Activated CD4-positive, CD25-positive, alpha-beta regulatory T cell treated with anti-CD3 and anti-CD28 coated beads, Interleukin-2, amount 50 U/mL, for 16 hours (primary cell): ENCODE measurements around the gene TTF2.
A peak's percentile ranks its signal among the peaks of the same experiment; 100 is the strongest.

Source experiments
- DNase-seq: peaks from one replicate; pipeline ENCODE4 v3.0.0-alpha.2; 2020; ENCODE audit warnings: low read depth, low spot score

Gene TTF2

DNA sequence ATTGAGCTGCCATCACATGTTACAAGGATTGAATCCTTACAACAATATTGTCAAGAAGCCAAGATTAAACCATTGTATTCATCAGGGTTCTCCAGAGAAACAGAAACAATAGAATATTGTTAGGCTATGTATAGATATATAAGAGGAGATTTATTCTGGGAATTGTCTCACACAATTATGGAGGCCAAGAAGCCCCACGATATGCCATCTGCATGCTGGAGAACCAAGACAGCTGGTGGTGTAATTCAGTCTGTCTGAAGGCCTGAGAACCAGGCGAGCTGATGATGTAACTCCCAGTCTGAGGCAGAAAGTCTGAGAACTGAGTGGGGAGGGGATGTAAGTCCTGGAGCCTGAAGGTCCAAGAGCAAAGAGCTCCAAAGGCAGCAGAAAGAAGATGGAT, 14.5 kb upstream of the TTF2 start:
- no peak for DNase-seq

DNA sequence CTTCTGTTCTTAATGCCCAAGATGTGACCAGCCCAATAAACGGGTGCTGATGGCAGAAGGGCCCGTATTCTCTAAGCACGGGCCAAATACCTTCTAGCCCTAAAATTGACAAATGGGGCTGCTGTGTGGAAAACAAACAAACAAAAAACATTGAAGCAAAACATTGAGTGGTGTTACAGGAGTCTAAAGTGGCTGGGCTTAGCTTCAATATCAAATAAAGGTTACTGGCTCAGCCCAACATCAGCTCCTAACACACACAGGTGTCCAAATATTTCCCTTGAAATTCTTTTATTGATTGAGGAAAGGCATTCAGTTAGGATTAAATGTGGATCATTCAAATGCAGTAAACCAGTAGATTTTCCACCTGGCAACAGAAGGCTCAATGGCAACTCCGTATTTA, 13.3 kb upstream of the TTF2 start:
- no peak for DNase-seq

DNA sequence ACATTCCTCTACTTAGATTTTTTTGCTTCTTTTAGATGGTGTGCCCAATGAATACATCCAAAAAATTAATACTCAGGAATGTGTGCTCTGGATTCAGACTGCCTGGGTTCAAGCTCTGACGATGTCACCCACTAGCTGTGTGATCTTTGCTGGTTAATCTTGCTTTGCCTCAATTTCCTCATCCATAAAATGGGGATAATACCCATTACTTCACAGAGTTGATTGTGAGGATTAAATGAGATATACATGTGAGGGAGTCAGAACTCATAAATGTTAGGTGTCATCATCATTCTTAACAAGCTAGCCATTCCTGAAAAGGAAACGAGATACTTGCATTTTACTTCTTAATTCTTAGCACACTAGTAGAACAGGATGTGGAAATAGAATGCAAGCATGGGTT, 12.9 kb upstream of the TTF2 start:
- no peak for DNase-seq

DNA sequence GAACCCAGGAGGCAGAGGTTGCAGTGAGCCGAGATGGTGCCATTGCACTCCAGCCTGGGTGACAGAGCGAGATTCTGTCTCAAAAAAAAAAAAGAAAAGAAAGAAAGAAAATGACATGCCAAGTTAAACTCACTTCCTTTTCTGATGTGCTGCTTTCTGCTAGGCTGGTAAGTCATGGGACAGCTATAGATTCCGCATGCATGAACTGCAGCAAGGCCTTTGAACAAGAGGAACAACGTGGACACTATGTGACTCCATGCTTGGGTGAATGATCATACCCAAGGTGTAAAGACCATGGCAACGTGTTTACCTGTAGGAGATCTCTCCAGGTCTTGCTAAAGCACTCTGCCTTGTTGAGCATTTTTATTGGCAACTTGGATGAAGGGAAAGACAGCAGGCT, 10.3 kb upstream of the TTF2 start:
- no peak for DNase-seq

DNA sequence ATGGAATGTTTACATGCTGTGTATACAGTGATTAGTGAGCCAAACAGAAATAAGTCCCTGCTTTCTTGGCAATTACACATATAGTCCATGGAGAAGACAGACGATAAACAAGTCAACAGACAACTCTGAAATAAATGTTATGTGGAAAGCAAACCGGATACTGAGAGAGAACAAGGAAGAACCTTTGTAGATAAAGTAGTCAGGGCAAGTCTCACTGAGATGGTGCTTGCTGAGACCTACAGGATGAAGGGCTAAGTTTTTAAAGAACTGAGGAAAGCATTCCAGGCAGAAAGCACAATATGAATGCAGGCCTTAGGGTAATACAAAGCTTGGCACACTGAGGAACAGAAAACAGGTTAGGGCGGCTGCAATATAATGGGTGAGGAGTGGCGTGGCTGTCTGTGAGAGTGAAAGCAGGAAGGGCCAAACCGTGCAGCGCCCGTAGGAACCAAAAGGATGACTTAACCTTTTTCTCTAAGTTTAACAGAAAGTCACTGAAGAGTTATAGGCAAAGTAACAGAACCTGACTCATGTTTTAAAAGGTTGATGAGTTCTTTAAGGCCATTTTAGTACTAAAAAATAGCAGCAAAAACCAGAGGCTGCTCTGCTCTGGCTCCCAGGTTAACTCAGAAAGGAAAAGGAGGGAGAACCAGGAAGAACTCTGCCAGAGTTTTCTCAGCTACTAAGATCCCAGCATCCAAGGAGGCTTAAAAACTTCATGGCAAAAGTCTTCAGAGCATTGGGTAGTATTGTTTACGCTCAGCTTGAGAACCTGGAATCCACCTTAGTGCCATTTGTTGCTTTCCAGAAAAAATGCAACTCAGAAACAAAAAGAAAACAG, 8.7 kb upstream of the TTF2 start:
- DNase-seq: no peak

DNA sequence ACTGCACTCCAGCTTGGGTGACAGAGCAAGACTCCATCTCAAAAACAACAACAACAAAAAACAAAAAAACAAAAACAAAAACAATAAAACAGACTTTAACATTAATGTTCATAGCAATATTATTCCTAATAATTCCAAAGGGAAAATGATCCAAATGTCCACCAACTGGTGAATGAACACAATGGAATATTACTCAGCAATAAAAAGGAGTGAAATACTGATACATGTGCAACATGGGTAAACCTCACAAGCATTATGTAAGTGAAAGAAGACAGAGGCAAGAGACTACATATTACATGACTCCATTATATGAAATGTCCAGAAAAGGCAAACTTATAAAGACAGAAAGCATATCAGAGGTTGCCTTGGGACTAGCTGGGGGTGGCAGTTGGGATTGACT, 6.1 kb upstream of the TTF2 start:
- DNase-seq: no peak

DNA sequence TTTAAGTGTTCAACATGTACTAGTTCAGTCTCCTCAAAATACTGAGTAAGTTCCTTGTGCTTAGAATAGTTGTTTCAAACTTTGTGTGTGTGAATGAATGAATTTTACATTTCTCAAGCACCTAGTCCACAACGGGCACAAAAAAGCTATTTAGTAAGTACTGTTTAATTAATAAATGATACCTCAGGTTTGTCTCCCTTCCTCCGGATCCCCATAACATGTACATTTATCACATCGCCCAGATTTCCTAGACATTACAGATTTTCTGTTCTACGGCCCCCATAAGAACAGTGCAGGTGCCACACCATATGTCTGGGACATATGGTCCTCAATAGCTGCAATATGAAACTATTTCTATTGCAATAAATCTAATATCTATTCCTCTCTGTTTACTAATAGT, 1.3 kb upstream of the TTF2 start:
- DNase-seq: no peak

DNA sequence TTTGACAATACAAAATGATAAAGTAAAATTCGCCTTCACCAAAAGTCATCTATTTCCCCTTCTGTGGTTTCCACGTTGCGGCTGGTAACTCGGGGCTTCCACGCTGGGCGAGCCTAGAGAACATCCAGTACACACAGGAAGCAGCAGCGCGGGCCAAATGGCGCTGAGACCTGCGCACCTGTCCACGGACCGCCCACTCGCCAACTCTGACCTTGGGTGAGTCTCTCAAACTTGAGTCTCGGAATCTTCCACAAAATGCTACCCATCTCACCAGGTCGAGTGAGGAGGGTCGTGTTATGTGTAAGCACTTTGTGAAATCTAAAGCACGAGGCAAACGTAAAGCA, 820 bp upstream of the TTF2 start:
- DNase-seq: peak; percentile 40

DNA sequence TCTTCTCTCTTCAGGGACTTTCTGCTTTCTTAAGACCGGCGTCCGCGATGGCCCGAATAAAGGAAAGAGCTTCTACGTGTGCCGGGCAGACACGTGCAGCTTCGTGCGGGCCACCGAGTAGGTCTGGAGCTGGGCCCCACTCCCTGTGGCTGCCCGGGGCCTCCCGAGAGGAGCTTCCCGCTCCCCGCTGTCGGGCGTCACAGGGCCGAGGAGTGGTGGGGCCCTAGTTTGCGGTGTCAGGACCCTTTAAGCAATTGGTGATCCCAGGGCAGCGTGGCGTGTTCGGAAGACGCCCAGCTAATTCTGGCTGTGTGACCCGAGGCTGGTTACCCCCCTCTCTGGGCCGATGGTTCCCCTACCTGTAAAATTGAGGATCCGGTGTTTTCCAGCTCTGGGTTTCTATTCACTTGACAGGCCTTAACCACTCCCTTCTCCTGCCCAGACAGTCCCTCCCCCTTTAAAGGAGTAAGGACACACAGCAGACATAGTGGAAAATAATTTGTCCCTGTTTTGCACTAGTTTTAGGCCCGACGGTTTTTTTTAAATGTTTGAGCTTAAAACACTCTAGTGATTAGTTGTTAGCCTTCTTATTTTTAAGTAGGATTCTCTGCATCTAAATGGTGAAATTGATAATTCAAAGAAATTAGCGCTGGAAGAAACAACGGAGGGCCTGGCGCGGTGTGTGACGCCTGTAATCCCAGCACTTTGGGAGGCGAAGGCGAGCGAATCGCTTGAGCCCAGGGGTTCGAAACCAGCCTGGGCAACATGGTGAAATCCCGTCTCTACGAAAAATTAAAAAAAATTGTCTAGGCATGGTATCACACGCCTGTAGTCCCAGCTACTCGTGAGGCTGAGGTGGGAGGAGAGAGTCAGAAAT, 553 bp downstream of the TTF2 start:
- no peak for DNase-seq

DNA sequence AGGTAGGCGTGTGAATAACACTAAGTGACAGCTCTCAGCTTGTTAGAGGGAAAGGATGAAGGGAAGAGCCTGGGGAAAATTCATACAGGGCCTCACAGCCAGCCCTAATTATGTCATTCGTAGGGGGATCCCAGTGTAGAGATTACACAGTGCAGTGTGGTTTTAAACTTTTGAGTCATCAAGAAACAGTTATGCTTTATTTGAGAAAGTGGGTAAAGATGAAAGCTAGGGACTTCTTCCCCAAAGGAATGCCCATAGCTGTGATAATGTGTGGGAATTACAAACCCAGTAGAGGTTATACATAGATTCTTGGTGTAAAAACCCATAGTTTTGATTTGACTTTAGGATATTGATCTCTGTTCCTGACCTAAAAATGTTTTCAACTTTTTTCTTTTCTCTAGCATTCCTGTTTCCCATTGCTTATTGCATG, 1.9 kb downstream of the TTF2 start:
- no peak for DNase-seq

DNA sequence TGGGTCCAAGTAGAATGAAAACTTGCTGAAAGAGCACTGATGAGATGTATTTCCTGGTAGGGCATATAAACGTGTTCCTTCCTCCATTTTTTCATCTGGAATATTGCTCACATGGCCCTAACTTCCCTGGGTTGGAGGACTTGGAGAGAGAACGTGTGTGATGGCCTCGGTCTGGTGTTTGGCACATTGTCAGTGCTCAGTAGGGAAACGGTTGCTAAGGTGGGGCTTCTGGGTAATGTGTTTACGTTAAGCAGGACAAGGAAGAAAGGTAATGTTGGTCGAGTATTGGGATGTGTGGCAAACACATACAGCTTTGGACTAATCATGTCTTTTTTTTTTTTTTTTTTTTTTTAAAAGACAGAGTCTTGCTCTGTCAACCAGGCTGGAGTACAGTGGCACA, 6.2 kb downstream of the TTF2 start:
- DNase-seq: no peak

DNA sequence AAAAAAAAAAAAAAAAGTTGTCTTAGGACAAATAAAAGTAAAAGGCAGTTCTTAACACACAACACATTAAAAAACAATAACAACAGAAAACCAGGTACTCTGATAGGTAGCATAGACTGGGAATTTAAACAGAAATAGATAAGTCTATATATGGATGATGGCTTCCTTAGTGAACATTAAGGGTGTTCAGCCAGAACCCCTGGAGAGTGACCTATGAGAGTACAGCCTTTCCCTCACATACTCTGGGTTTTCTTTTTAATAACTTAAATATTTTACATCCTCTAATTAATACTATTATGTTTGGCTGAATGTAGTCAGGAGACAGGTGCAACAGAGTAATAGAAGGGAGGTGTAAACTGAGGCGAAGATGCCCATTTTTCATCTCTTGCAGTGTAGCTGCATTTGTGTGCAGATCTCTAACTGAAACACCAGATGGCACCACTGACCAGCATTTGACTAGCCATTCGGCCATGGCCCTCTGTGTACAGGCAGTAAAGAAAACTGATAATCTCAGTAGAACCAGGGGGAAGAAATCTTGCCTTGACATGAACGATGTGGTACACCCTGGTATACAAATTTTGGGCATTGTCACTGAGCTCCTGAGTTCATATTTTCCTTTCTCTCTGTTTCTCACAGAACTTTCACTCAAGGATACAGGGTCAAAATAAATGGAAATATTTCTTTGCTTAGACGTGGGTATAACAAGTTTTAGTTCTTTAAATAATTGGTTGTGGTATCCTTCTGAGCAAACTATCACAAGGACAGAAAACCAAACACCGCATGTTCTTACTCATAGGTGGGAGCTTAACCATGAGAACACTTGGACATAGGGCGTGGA, 7.6 kb downstream of the TTF2 start:
- no peak for DNase-seq

DNA sequence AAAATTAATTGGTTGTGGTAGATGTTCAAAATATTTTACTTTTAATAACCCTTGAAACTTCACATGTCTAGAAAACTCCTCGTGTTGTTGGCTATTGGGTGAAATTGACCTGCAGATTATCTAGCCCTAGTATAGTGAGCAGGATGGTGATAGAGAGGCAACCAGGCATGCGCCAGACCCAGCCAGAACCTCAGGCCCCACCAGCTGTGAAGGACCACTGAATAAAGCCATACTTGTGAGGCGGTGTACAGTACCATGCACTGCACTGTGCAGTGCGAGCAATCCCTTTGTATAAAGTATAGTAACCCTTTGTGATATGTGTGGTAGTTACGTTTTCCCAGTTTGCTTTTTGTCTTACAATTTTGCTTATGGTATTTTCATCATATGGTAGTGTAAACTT, 8.5 kb downstream of the TTF2 start:
- DNase-seq: no peak

DNA sequence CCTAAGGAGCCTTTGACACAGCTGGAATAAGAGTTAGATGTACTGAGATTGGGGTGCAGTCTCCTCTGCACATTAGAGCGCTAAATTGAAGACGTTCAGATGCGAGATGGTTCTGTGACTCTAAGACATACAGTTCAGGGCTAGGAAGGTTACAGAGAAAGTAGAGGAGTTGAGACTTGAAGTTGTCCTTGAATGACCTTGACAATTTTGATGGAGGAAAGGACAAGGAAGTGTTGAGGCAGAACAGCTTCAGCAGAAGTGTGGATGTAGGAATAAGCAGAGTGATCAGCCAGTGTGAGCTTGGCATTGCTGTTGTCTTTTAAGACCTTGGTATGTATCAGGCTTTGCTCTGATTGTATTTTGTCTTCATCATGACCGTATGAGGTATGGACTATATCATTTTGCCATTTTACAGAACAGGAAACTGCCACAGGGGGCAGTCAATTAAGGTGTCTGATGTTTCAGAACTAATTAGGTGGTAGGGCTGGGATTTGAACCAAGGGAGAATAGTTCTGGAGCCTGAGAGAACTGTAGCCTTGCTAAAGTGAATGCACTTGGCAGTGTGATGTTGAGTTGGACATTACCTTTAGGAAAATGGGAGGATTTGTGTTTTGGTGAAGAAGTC, 9.2 kb downstream of the TTF2 start:
- DNase-seq: no peak

DNA sequence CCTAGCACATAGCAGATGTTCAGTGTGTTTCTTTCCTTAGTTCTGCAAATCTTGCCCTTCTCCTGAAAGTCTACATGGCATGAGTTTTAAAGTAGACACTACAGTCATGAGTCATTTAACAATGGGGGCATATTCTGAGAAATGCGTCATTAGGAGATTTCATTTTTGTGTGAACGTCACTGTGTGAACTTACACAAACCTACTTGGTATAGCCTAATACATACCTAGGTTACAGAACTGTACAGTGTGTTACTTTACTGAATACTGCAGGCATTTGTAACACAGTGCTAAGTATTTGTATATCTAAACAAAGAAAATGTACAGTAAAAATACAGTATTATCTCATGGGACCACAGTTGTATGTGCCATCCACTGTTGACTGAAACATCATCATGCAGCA, 10.0 kb downstream of the TTF2 start:
- no peak for DNase-seq

DNA sequence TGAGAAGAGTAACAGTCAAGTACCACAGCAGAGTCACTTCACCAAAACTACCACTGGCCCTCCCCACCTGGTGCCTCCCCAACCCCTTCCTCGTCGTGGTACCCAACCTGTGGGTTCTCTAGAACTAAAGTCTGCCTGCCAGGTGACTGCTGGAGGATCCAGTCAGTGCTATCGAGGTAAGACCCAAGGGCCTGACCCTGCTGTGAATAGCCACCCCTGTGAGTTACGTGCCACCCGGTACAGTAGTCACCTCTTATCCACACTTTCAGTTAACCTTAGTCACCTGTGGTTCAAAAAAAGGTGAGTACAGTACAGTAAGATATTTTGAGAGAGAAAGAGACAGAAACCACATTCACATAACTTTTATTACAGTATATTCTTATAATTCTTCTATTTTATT, 16.5 kb downstream of the TTF2 start:
- no peak for DNase-seq

DNA sequence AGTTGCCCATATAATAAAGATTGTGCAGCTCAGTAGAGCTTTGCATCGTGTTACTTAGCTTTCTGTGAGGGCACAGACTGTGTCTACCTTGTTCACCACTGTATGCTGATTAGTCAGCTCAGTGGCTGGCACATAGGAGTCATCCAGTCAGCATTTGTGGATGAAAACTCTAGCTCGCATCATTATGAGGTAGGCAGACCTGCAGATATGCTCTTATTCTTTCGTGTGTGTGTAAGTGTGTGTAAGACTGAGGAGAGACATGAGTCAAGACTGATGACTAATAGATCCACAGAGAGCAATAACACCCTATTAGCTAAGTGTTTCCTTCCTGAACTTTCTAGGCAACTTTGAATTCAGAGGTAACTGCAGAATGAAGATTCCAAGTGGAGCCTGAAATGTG, 17.1 kb downstream of the TTF2 start:
- no peak for DNase-seq

DNA sequence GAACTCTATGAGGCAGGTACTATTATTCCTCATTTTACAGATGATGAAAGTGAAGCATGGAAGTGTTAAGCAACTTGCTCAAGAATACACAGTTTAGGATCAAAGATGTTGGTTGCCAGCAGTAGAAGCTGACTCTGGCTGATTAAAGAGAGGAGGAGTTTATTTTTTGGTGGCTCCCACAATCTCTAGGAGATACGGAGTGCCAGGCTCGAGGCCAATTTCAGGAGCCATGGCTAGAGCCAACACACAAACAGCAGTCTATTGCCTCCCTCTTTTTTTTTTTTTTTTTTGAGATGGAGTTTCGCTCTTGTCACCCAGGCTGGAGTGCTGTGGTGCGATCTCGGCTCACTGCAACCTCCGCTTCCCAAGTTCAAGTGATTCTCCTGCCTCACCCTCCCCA, 19.6 kb downstream of the TTF2 start:
- DNase-seq: no peak

DNA sequence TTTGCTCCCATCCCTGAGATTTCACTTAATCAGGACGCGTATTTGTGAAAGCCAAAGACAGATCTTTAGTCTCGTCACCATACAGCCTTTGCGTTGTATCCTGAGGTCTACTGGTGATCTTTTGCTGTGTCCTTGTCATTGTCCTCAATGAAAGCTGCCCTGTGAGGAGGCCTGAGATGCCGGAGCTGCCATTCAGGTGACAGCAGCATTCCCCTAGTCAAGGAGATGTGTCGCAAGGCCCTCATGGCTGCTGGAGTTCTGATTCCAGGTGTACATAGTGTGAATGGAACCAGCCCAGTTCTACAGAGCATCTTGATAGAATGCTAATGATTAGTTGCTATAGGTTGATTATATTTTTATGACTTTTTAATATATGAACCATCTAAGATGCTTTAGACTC, 24.1 kb downstream of the TTF2 start:
- no peak for DNase-seq

DNA sequence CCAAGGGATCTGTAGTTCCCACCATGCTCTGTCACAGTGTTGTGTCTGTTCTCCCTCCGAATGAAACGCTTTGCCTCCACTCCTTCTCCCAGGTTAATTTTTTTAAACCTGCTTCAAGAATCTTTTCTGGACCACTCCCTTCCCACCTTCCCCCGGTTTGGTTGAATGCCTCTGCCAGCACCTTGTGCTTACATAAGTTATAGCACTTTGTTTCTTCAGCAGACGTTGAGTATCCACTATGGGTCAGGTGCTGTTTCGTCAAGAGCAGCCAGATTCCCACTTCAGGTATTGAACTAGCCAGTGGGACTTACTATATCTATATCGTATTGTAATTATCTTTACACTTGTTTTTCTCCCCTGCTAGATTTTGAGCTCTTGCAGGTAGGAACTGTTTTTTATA, 27.6 kb downstream of the TTF2 start:
- no peak for DNase-seq

DNA sequence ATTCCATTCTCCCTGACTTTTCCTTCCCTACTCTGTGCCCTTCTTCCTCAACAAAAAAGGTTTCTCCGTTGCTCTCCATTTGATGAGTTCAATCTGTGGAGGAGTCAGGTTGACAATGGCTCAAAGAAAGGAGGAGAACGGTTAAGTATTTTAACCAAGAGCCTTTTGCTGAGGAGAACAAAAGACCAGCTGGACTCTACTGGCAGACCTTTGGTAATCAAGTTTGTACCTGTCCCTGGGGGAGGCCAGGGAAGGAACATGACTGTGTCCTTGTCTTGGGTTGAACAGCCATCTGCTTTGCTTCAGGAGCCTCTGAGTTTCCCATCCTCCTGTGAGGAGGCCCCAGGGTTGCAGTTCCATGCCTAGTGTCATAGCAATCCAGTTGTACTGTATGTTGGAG, 29.9 kb downstream of the TTF2 start:
- no peak for DNase-seq

DNA sequence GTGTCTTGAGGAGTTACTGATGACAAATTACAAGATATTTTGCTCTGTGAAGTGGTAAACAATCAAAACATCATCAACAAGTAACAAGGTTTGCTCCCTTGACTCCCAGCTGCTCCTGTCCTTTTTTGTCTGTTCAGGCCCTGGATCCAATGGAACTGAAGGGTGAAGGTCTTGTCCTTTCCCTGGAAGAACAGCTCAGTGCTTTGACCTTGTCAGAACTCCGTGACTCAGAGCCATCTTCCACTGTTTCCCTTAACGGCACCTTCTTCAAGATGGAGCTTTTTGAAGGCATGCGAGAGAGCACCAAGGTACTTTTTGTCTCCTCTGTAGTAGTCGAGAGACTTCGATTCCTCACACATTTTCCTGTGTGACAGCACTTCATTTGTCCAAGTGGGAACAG, 32.5 kb downstream of the TTF2 start:
- no peak for DNase-seq
